ENCODE results near the gene PARL.

GRCh38 chr3:183801601-183802000 lies 83.1 kb downstream of the PARL start:
- TF ChIP-seq POLR2A (IDR thresholded peaks at IDR 0.05), result no peak
- TF ChIP-seq CTCF (IDR thresholded peaks at IDR 0.05), result no peak
- no peak for TF ChIP-seq POLR2AphosphoS5 (IDR thresholded peaks at IDR 0.05)
